GM12865 (cell line): ENCODE data around the gene TRIM34.
"Not testable (repeated sequence)": the region's sequence is repeated elsewhere in the genome, so short reads cannot be mapped to it uniquely, and the experiment has no call there.

Experiments
- DNase-seq: peaks from one replicate; pipeline ENCODE4 v3.0.0; 2010; ENCODE audit warnings: low read depth
- H3K4me3 ChIP-seq: 2 replicates; pipeline ENCODE4 v1.5.1; 2011; ENCODE audit warnings: mild to moderate bottlenecking, low read depth, low read length, control low read depth
- TF ChIP-seq, protein P1 (sequence below): IDR thresholded peaks from 2 replicates; pipeline ENCODE4 v1.5.1; 2011; ENCODE audit warnings: low read length, control low read depth, low read depth, inconsistent platforms; ENCODE audit not compliant: insufficient read depth; ENCODE audit errors: missing control alignments

Gene TRIM34

DNA sequence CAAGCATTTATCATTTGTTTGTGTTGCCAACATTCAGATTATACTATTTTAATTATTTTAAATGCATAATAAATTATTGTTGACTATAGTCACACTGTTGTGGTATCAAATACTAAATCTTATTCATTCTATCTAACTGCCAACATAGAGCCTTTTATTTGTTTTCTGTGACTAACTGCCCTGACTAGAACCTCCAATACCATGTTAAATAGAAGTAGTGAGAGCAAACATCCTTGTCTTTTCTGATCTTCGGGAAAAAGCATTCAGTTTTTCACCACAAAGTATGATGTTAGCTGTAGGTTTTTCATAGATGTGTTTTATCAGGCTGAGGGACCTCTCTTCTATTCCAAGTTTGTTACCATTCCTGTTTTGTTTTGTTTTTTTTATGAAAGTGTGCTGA lies 15.2 kb downstream of the TRIM34 start:
- no peak overlapping the region for H3K4me3 ChIP-seq
- DNase-seq, result no peak
- TF ChIP-seq, protein P1, sequence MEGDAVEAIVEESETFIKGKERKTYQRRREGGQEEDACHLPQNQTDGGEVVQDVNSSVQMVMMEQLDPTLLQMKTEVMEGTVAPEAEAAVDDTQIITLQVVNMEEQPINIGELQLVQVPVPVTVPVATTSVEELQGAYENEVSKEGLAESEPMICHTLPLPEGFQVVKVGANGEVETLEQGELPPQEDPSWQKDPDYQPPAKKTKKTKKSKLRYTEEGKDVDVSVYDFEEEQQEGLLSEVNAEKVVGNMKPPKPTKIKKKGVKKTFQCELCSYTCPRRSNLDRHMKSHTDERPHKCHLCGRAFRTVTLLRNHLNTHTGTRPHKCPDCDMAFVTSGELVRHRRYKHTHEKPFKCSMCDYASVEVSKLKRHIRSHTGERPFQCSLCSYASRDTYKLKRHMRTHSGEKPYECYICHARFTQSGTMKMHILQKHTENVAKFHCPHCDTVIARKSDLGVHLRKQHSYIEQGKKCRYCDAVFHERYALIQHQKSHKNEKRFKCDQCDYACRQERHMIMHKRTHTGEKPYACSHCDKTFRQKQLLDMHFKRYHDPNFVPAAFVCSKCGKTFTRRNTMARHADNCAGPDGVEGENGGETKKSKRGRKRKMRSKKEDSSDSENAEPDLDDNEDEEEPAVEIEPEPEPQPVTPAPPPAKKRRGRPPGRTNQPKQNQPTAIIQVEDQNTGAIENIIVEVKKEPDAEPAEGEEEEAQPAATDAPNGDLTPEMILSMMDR, result no peak

DNA sequence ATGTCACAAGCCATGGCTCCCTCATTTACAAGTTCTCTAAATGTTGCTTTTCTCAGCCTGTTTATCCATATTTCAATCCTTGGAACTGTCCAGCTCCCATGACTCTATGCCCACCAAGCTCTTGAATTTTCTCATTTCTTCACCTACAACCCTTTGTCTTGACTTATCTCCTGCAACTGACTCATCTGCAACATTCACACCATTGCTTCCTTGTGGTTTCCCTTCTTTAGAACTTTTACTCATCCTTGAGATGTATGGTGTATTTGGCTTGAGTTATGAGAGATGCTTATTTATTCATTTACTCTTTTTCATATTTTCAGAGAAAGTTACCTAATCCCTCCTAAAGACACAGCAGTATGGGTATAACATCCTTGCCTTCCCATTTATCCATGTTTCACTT lies 18.8 kb downstream of the TRIM34 start:
- TF ChIP-seq, protein P1, result no peak

DNA sequence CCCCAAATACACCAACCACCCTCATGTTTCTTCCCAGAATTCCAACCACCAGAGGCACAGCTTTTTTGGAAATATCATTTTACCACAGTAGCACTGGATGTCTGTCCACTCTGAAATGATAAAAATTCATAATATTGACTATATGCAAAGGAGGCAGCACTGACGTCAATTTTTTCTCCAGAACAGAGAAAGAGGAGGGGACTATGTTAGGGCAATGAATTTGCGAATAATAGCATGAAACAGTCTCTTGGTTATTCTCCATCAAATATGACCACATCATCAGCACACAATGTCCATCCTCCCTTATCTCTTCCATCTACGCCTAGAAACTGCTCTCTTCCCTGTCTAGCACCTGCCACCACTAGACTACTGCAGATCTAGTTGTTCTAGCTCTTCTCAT lies 21.3 kb downstream of the TRIM34 start:
- no peak for DNase-seq
- TF ChIP-seq, protein P1, result no peak
- H3K4me3 ChIP-seq, result no peak overlapping the region

More for the DNA sequence above, 18.8 kb downstream of the TRIM34 start:
- no peak overlapping the region for H3K4me3 ChIP-seq
- DNase-seq, result no peak

DNA sequence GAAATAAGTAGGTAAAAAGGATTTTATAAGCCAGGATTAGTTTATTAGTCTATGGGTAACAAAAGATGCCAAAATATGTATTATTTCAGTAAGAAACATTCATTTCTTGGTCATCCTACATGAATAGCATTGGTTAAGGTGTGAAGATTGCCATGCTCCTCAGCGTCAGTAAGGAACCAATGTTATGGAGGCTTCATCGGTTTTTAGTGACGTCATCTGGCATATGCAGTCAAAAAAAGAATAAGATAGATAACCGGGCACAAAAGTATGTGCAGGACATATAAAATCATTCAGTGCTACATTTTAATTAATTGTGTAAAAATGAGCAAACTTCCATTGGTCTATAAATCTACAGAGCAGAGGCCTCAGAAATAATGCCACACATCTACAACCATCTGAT lies 30.7 kb downstream of the TRIM34 start:
- no peak overlapping the region for H3K4me3 ChIP-seq
- no peak for DNase-seq
- TF ChIP-seq, protein P1, result no peak

DNA sequence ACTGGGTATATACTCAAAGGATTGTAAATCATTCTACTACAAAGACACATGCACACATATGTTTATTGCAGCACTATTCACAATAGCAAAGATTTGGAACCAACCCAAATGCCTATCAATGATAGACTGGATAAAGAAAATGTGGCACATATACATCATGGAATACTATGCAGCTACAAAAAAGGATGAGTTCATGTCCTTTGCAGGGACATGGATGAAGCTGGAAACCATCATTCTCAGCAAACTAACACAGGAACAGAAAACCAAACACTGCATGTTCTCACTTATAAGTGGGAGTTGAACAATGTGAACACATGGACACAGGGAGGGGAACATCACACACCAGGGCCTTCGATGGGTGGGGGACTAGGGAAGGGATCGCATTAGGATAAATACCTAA lies 32.2 kb downstream of the TRIM34 start:
- DNase-seq, H3K4me3 ChIP-seq: not testable (repeated sequence)

DNA sequence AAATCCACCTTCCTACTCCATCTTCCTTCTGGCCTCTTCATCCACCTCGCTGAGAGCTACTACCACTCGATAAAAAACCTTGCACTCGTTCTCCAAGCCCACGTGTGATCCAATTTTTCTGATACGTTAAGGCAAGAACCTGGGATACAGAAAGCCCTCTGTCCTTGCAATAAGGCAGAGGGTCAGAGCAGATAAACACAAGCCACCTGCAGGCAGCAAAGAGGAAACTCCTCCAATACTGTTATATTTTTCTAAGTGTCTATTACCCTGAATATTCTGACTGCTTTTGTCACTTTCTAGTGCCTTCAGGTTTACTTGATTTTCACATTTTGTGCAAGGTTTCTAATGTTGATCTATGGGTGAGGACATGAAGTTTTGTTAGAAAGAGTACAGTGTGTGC lies 33.5 kb downstream of the TRIM34 start:
- H3K4me3 ChIP-seq, result no peak overlapping the region
- no peak for DNase-seq
- TF ChIP-seq, protein P1, result no peak

DNA sequence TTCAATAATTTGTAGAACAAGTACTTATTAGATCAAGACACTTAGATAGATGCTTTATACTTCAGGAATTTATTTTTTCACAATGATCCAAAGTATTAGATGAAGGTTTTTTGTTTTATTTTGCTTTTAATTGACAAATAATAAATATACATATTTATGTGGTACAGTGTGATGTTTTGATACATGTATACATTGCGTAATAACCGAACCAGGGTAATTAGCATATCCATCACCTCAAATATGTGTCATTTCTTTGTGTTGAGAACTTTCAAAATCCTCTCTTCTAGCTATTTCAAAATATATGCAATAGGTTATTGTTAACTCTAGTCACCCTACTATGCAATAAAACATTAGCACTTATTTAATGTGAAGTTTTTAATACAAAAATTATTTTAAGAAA lies 38.7 kb downstream of the TRIM34 start:
- H3K4me3 ChIP-seq, result no peak overlapping the region
- TF ChIP-seq, protein P1, result no peak
- DNase-seq, result no peak
